ENCODE data around the gene FILIP1. TPM values are rescaled to one million over a fixed set of nuclear protein-coding genes. Genes with fewer than 3 reads are reported as not detected.

The FILIP1 gene
- total RNA-seq, 2 experiments from 2014 or later, result not detected

GRCh38 chr6:75501756-75502155 is 8.2 kb upstream of the FILIP1 start:
- ChIA-PET CTCF (ENCODE audit: unreplicated experiment) (no interaction called here), POLR2A (interaction anchor here (0.6 kb wide), 1 partner anchor 16 kb away, joined by 6 read pairs; no protein-coding TSS in a partner anchor)
- DNase-seq (ENCODE audit: low spot score), result no peak
- Histone ChIP-seq H3K79me2 (ENCODE audit: insufficient read depth, low read depth, low read length) (no peaks in the 10 kb centered on the region), H4K20me1 (ENCODE audit: insufficient read depth, low read length) (no peaks in the 10 kb centered on the region), H3K4me1 (ENCODE audit: insufficient read depth, low read length, poor library complexity, severe bottlenecking) (no peaks in the 10 kb centered on the region), H3K4me2 (ENCODE audit: low read length) (no peak overlapping the region), H3K36me3 (ENCODE audit: insufficient read depth, low read length) (no peaks in the 10 kb centered on the region), H3K27ac (ENCODE audit: low read depth, low read length, poor library complexity, severe bottlenecking) (no peak overlapping the region), H3K4me3 (ENCODE audit: low read depth, low read length, poor library complexity, severe bottlenecking) (no peak overlapping the region), H3K9me3 (ENCODE audit: low read length) (no peaks in the 10 kb centered on the region), H2AFZ (ENCODE audit: low read length) (no peak overlapping the region), H3K9me2 (ENCODE audit: insufficient read depth, low read length) (no peaks in the 10 kb centered on the region)
- TF ChIP-seq CTCF (conservative IDR thresholded peaks at IDR 0.05; ENCODE audit: low read length), result no peak
- BruUV-seq (replicated peaks), result no TSS peak
- intact Hi-C loops (cut with micrococcal nuclease; ENCODE audit: unreplicated experiment), result no loop called here

- H3K9me2 ChIP-seq (ENCODE audit: insufficient read depth, low read length), result no peaks in the 10 kb centered on the region
- H3K36me3 ChIP-seq (ENCODE audit: insufficient read depth, low read length), result no peaks in the 10 kb centered on the region
- TF ChIP-seq CTCF (conservative IDR thresholded peaks at IDR 0.05; ENCODE audit: low read length), result no peak
- no peak for TF ChIP-seq EZH2phosphoT487 (IDR thresholded peaks at IDR 0.05; ENCODE audit: borderline replicate concordance, low read depth, low read length)
- POLR2A ChIA-PET, result no interaction called here
- no peaks in the 10 kb centered on the region for H4K20me1 ChIP-seq (ENCODE audit: insufficient read depth, low read length)
- H3K4me3 ChIP-seq (ENCODE audit: low read depth, low read length, poor library complexity, severe bottlenecking), result no peak overlapping the region
- BruUV-seq (replicated peaks), result no TSS peak
- no peak overlapping the region for H3K4me2 ChIP-seq (ENCODE audit: low read length)
- H3K27ac ChIP-seq (ENCODE audit: low read depth, low read length, poor library complexity, severe bottlenecking), result no peak overlapping the region
- no peaks in the 10 kb centered on the region for H3K4me1 ChIP-seq (ENCODE audit: insufficient read depth, low read length, poor library complexity, severe bottlenecking)
- intact Hi-C loops (cut with micrococcal nuclease; ENCODE audit: unreplicated experiment), result no loop called here
- H3K9me3 ChIP-seq (ENCODE audit: low read length), result no peaks in the 10 kb centered on the region
- no peaks in the 10 kb centered on the region for H3K79me2 ChIP-seq (ENCODE audit: insufficient read depth, low read depth, low read length)
- CTCF ChIA-PET (ENCODE audit: unreplicated experiment), result no interaction called here
- DNase-seq (ENCODE audit: low spot score), result no peak
- no peak overlapping the region for H2AFZ ChIP-seq (ENCODE audit: low read length)
Observed at GRCh38 chr6:75499640-75500039, 6.0 kb upstream of the FILIP1 start.

- DNase-seq (ENCODE audit: low spot score), result no peak
- POLR2A ChIA-PET, result interaction anchor here (1.1 kb wide), 1 partner anchor 9 kb away, joined by 3 read pairs; no protein-coding TSS in a partner anchor
- no peaks in the 10 kb centered on the region for H3K36me3 ChIP-seq (ENCODE audit: insufficient read depth, low read length)
- TF ChIP-seq EZH2phosphoT487 (IDR thresholded peaks at IDR 0.05; ENCODE audit: borderline replicate concordance, low read depth, low read length) (no peak), CTCF (conservative IDR thresholded peaks at IDR 0.05; ENCODE audit: low read length) (no peak)
- no peaks in the 10 kb centered on the region for H3K4me1 ChIP-seq (ENCODE audit: insufficient read depth, low read length, poor library complexity, severe bottlenecking)
- H3K4me3 ChIP-seq (ENCODE audit: low read depth, low read length, poor library complexity, severe bottlenecking), result no peak overlapping the region
- H2AFZ ChIP-seq (ENCODE audit: low read length), result no peak overlapping the region
- H3K9me2 ChIP-seq (ENCODE audit: insufficient read depth, low read length), result no peaks in the 10 kb centered on the region
- no peak overlapping the region for H3K4me2 ChIP-seq (ENCODE audit: low read length)
- CTCF ChIA-PET (ENCODE audit: unreplicated experiment), result no interaction called here
- intact Hi-C loops (cut with micrococcal nuclease; ENCODE audit: unreplicated experiment), result no loop called here
- no TSS peak for BruUV-seq (replicated peaks)
- no peaks in the 10 kb centered on the region for H3K9me3 ChIP-seq (ENCODE audit: low read length)
- H4K20me1 ChIP-seq (ENCODE audit: insufficient read depth, low read length), result no peaks in the 10 kb centered on the region
- H3K79me2 ChIP-seq (ENCODE audit: insufficient read depth, low read depth, low read length), result no peaks in the 10 kb centered on the region
- no peak overlapping the region for H3K27ac ChIP-seq (ENCODE audit: low read depth, low read length, poor library complexity, severe bottlenecking)
Observed at GRCh38 chr6:75498862-75499261, 5.3 kb upstream of the FILIP1 start.

Measured in OCI-LY7 (cell line).